ENCODE results near the gene REST.
A peak's percentile ranks its signal among the peaks of the same experiment; 100 is the strongest.
"Not testable (repeated sequence)": the region's sequence is repeated elsewhere in the genome, so short reads cannot be mapped to it uniquely, and the experiment has no call there.

The REST gene, protein sequence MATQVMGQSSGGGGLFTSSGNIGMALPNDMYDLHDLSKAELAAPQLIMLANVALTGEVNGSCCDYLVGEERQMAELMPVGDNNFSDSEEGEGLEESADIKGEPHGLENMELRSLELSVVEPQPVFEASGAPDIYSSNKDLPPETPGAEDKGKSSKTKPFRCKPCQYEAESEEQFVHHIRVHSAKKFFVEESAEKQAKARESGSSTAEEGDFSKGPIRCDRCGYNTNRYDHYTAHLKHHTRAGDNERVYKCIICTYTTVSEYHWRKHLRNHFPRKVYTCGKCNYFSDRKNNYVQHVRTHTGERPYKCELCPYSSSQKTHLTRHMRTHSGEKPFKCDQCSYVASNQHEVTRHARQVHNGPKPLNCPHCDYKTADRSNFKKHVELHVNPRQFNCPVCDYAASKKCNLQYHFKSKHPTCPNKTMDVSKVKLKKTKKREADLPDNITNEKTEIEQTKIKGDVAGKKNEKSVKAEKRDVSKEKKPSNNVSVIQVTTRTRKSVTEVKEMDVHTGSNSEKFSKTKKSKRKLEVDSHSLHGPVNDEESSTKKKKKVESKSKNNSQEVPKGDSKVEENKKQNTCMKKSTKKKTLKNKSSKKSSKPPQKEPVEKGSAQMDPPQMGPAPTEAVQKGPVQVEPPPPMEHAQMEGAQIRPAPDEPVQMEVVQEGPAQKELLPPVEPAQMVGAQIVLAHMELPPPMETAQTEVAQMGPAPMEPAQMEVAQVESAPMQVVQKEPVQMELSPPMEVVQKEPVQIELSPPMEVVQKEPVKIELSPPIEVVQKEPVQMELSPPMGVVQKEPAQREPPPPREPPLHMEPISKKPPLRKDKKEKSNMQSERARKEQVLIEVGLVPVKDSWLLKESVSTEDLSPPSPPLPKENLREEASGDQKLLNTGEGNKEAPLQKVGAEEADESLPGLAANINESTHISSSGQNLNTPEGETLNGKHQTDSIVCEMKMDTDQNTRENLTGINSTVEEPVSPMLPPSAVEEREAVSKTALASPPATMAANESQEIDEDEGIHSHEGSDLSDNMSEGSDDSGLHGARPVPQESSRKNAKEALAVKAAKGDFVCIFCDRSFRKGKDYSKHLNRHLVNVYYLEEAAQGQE

DNA sequence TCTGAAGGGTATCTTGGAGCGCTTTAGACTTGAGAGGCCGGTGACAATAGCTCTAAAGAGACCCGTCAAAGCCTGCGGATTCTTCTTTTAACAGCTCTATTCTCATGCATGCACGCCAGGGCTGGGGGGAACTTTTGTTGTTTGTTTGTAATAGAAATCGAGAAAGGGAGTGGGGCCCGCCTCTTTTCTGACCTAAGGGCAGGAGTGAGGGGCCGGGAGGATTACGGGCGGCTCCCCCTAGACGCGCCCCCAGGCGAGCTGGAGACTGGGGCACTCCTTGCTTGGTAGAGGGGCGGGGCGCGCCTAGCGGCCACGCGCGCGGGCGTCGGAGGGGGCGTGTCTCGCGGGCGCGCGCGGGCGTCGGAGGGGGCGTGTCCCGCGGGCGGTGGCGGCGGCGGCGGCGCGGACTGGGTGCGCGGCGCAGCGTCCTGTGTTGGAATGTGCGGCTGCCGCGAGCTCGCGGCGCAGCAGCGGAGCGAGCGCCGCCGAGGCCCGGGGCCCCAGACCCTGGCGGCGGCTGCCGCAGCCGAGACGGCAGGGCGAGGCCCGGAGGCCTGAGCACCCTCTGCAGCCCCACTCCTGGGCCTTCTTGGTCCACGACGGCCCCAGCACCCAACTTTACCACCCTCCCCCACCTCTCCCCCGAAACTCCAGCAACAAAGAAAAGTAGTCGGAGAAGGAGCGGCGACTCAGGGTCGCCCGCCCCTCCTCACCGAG lies at the start of gene REST:
Gene REST, plus strand, starts transcription at position 412 of the 717 bp plus-strand sequence. CDS start 2,739 bp downstream, outside the sequence.
- DNase-seq: peak in 1 of 2 experiments; percentile 33

- DNase-seq: no peak
Measured at GRCh38 chr4:56859841-56860240, 47.9 kb upstream of the REST start.

DNA sequence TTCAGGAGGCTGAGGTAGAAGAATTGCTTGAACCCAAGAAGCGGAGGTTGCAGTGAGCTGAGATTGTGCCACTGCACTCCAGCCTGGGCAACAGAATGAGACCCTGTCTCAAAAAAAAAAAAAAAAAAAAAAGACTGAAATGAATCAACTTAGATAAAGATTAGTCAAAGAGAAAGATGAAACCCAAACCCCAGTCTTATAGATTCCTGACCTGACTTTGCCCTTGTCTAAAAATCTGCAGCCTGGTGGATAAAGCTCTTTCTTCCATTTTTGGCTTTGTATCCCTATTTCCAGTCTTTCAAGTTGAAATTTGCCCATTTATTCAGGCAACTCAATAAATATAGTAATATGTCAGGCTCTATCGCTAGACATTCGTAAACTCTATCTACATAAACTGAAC lies 46.9 kb upstream of the REST start:
- no peak for DNase-seq

GRCh38 chr4:56861360-56861759 lies 46.3 kb upstream of the REST start:
- DNase-seq: no peak

DNA sequence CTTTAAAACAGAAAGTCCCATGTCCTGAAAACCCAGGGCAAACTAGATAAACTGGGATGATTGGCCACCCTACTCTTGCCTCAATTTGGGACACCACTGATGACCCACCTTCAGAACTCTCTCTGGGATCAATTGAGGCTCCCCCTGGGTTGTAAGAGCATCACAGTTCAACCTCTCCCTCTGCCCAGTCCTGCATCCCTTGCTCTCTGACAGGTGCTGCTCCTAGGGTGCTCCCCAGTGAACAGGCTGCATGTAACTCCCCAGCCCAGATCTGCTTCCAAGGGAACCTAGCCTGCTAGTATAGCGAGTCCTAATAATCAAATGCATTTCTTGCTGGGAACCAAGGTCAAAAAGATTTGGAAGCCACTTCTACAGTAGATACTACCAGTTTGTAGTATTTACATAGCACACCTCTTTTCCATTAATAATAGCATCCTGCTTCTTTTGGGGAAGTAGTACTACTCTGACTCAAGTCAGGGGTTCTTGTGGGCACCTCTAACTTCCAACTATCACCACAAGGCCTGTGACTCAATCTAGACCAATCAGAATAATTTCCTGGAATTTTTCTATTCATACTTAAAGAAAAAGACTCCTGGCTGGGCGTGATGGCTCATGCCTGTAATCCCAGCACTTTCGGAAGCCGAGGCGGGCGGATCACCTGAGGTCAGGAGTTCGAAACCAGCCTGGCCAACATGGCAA lies 44.1 kb upstream of the REST start:
- no peak for DNase-seq

DNA sequence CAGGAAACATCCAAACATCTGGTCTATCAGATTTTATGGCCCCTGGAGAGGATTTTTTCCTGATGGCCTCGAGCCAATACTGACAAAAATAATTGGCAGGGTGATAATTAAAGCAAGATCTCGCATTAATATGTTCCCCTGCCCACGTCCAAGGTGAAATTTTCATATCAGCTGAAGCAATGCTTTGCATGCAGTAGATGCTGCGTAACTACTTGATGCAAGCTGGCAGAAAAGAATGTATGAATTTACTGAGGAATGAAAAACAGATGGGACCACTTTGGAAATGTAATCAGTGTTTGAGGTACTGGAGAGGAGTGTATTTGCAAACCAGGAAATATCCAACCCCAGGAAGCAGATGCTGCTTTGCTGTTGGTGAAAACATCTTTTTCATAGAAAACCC lies 36.8 kb upstream of the REST start:
- DNase-seq: no peak

DNA sequence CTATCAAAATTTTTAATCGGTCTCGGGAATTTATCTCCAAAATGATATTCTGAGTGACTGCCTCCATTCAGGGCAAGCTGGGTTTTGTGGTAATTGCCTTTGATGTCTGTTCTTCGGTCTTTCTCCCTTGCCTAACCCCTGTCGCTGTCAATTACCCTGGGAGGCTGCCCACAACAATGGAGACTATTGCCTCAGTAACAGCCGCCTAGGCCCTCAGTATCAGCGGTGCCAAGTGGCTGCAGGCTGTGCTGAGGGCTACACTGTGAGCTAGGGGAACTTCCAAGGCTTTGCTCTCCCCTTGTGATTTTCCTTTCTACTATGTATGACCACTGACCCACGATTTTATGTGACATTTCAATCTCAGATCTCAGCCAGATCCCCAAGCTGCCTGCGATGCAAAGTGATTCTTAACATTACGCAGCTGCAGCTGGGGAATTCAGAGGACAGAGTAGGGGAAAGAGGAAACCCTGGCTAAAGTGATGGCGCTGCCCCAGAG lies 36.3 kb upstream of the REST start:
- DNase-seq: no peak

DNA sequence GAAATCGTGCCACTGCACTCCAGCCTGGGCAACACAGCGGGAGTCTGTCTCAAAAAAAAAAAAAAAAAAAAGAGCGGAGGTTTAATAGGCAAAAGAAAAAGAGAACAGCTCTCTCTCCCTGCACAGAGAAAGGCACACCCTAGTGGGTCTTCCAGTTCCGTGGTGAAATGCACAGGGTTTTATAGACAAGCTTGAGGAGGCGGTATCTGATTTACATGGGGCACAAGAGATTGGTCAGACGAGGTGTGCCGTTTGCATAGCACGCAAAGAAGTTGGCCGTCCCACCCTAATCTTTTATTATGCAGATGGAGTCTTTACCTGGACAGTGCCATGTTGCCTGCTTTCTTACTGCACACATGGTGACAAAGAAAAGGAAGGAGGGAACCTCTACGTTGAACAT lies 33.5 kb upstream of the REST start:
- DNase-seq: no peak

DNA sequence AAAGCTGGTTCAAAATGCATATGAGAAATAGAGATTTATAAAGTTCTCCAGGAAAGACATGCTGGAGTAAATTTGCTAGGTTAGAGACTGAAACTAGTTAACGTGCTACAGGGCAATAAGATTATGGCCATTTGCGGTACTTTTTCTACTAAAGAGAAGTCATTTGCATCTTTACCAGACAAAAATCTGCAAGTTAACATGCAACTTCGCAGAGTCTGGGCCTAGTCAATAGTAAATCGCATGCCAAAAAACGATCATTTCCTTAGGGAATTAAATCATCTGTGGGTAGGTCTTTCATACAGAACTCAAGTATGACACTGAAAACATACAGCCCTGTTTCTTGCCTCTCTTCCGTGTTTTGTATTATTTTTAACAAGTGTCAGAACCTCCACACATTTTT lies 32.8 kb upstream of the REST start:
- no peak for DNase-seq

GRCh38 chr4:56876264-56876663 lies 31.4 kb upstream of the REST start:
- DNase-seq: no peak

DNA sequence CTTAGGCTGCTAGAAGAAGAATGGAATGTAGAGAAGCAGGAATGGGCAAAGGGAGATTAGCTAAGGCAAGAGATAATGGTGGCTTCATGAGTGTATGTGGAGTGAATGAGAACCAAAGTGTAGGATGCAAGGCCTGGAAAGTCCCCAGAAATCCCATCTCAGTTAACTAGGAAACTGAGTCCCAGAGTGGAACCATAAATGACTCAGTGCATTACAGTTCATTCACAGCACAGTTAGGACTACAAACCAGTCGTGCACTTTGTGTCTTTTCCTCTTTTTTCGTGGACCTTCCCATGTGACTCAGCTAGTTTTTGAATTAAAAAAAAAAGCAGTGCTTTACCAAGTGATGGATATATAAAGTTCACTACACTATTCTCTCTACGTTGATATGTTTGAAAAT lies 27.7 kb upstream of the REST start:
- no peak for DNase-seq

DNA sequence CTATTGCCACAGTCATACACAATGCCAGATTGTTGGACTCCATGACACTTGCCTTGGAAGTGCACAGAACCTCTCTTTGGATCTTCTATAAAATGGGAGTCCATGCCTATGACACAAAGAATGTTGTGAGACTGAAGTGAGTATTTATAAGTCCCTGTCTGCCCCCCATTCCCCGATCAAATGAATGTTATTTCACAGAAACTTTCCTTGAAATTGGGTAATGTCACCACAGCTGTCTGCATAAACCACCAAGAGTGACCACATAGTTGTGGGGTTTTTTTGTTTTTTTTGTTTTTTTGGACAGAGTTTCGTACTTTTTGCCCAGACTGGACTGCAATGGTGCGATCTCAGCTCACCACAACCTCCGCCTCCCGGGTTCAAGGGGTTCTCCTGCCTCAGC lies 27.1 kb upstream of the REST start:
- no peak for DNase-seq

GRCh38 chr4:56884511-56884910 lies 23.2 kb upstream of the REST start:
- not testable (repeated sequence) for DNase-seq

DNA sequence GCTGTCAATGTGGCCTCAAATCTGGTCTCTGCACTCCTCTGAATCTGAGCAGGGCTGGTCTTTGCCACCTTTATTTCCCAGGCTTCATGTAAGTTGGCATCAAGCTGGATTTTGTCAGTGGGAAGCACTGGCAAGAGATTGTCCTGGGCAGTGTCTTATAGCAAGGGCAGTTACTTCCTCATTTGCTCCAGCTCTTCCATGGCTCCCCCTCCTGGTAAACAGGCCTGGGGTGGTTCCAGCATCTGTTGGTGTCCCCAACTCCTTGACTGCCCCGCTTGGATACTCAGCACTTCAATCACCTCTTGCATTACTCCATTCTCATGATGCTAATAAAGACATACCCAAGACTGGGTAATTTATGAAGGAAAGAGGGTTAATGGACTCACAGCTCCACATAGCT lies 15.0 kb upstream of the REST start:
- DNase-seq: no peak

- DNase-seq: not testable (repeated sequence)
Measured at GRCh38 chr4:56897842-56898241, 9.9 kb upstream of the REST start.

GRCh38 chr4:56900186-56900585 lies 7.5 kb upstream of the REST start:
- DNase-seq: not testable (repeated sequence)

DNA sequence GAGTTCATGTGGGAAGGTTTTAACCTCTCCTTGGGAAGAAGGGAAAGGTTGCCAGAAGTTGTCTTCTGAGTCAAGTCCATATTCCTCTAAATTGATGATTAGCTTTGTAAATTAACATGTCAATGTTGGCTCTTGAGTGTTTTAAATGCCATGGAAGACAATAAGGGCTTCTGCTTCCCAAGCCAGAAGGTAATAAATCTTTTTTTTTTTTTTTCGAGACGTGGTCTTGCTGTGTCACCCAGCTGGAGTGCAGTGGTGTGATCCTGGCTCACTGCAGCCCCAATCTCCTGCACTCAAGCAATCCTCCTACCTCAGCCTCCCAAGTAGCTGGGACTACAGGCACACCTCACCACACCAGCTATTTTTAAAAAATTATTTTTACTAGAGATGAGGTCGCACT lies 5.0 kb upstream of the REST start:
- no peak for DNase-seq

DNA sequence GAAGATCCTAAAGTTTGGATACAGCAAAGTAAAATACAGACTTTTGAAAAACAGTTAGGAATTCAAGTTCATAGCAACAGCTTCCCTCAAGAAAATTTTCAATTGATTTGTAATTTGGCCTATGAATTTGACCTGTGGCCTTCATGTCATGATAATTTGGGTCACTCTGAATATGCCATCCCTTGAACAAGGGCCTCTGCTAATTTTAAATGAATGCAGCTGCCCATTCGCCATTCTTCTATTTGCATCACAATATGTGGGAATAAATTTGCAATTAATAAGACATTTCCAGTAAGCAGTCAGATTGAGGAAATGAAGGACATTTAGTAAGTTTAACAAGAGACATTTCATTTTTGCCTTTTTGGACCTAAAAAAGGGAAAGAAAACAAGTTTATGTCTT lies 1.9 kb upstream of the REST start:
- DNase-seq: no peak

GRCh38 chr4:56906489-56907393 lies 959 bp upstream of the REST start:
- no peak for DNase-seq

- DNase-seq: no peak
Measured at GRCh38 chr4:56908206-56909085, 746 bp downstream of the REST start.
